H1 (cell line): ENCODE results near the gene ZFAND3. TPM values are rescaled to one million over a fixed set of nuclear protein-coding genes. Genes with fewer than 3 reads are reported as not detected.

ENCODE experiments used
- CTCF ChIA-PET: fragments of 300-600 bp; sonication (Branson Sonifier 250); formaldehyde crosslinking; loops from one replicate; lab custom pipeline; 2021; ENCODE audit not compliant: partially characterized antibody; lab: Charles Lee
- POLR2A ChIA-PET: fragments of 300-600 bp; sonication (Branson Sonifier 250); formaldehyde crosslinking; loops from one replicate; lab custom pipeline; 2021; ENCODE audit warnings: inconsistent platforms; ENCODE audit not compliant: partially characterized antibody; lab: Charles Lee
- DNase-seq, 2 experiments: peaks; one replicate each; pipeline versions ENCODE4 v3.0.0 to v3.0.0-alpha.2; 2010 to 2022; ENCODE audit warnings: low spot score in 2 of 2, low read depth in 1 of 2, mixed read lengths in 1 of 2
- FAIRE-seq: peaks from 2 replicates; lab custom pipeline; 2011; peaks lifted over from hg19 to GRCh38; lab: Jason Lieb, UNC
- H2AFZ ChIP-seq: 2 replicates; pipeline ENCODE4 v1.8.1; 2012; ENCODE audit warnings: low read length, inconsistent platforms
- H2AK5ac ChIP-seq: 2 replicates; pipeline ENCODE4 v1.6.1; 2013; ENCODE audit warnings: low read depth, low read length
- H2BK120ac ChIP-seq: replicated peaks from 2 replicates; pipeline ENCODE3; 2013; ENCODE audit warnings: low read depth, low read length, inconsistent platforms
- H2BK12ac ChIP-seq: 2 replicates; pipeline ENCODE4 v1.6.1; 2013; ENCODE audit warnings: low read depth, low read length
- H2BK15ac ChIP-seq: 2 replicates; pipeline ENCODE4 v1.6.1; 2013; ENCODE audit warnings: low read length
- H2BK20ac ChIP-seq: 2 replicates; pipeline ENCODE4 v1.6.1; 2013; ENCODE audit warnings: low read length
- H2BK5ac ChIP-seq: 2 replicates; pipeline ENCODE4 v1.6.1; 2013; ENCODE audit warnings: low read depth, low read length
- H3K14ac ChIP-seq: 2 replicates; pipeline ENCODE4 v1.6.1; 2013; ENCODE audit warnings: inconsistent platforms; ENCODE audit not compliant: insufficient read length
- H3K18ac ChIP-seq: 2 replicates; pipeline ENCODE4 v1.6.1; 2013; ENCODE audit warnings: low read length; ENCODE audit errors: extremely low read depth
- H3K23ac ChIP-seq: 2 replicates; pipeline ENCODE4 v1.6.1; 2013; ENCODE audit warnings: inconsistent platforms; ENCODE audit not compliant: insufficient read length
- H3K23me2 ChIP-seq: 2 replicates; pipeline ENCODE4 v1.6.1; 2013; ENCODE audit warnings: low read depth, low read length
- H3K27ac ChIP-seq: 2 replicates; pipeline ENCODE4 v1.6.1; 2011; ENCODE audit warnings: low read depth, low read length, inconsistent platforms
- H3K27me3 ChIP-seq, 4 experiments: replicated peaks in 1 of 4; 1 replicate in 1 of 4; 2 replicates in 3 of 4; pipeline versions ENCODE4 v1.6.1 to v1.8.1; 2011 to 2013; ENCODE audit warnings: low read length in 3 of 4, mild to moderate bottlenecking in 3 of 4, inconsistent platforms in 2 of 4, mixed read lengths in 2 of 4, moderate library complexity in 1 of 4; ENCODE audit not compliant: control insufficient read depth in 3 of 4, insufficient read depth in 3 of 4; ENCODE audit errors: extremely low read depth in 1 of 4
- H3K36me3 ChIP-seq, 4 experiments: 2 replicates each; pipeline versions ENCODE4 v1.6.1 to v1.8.1; 2011 to 2013; ENCODE audit warnings: mild to moderate bottlenecking in 4 of 4, low read length in 3 of 4, moderate library complexity in 2 of 4, control low read depth in 1 of 4, inconsistent platforms in 1 of 4; ENCODE audit not compliant: insufficient read depth in 4 of 4, control insufficient read depth in 2 of 4
- H3K4ac ChIP-seq: replicated peaks from 2 replicates; pipeline ENCODE3; 2013; ENCODE audit warnings: low read length, low read depth, mixed read lengths, inconsistent platforms; ENCODE audit not compliant: insufficient read length
- H3K4me1 ChIP-seq, 4 experiments: replicated peaks in 1 of 4; 1 replicate in 1 of 4; 2 replicates in 3 of 4; pipeline versions ENCODE4 v1.6.1 to v1.8.1; 2011 to 2013; ENCODE audit warnings: low read length in 3 of 4, inconsistent platforms in 2 of 4, mixed read lengths in 1 of 4; ENCODE audit not compliant: insufficient read depth in 4 of 4, control insufficient read depth in 3 of 4
- H3K4me2 ChIP-seq, 2 experiments: 2 replicates each; pipeline versions ENCODE4 v1.6.1 to v1.8.1; 2011 to 2013; ENCODE audit warnings: low read depth in 2 of 2, low read length in 2 of 2, control low read depth in 1 of 2, inconsistent platforms in 1 of 2, mild to moderate bottlenecking in 1 of 2; ENCODE audit not compliant: insufficient read depth in 1 of 2
- H3K4me3 ChIP-seq, 4 experiments: fragments of 200-600, 300-600 bp in 1 of 4; sonication (generic), shearing (Covaris generic), sonication (Bioruptor Twin) in 1 of 4; 2 replicates each; pipeline versions ENCODE4 v1.5.1 to v1.8.1; 2011 to 2016; ENCODE audit warnings: low read length in 4 of 4, low read depth in 3 of 4, control low read depth in 2 of 4, inconsistent platforms in 2 of 4, mild to moderate bottlenecking in 2 of 4, mixed read lengths in 1 of 4, moderate library complexity in 1 of 4; ENCODE audit not compliant: insufficient read depth in 2 of 4; ENCODE audit errors: extremely low read depth in 1 of 4
- H3K56ac ChIP-seq: replicated peaks from 2 replicates; pipeline ENCODE3; 2013; ENCODE audit warnings: low read depth, mild to moderate bottlenecking, mixed read lengths, low read length, inconsistent platforms; ENCODE audit not compliant: insufficient read length
- H3K79me1 ChIP-seq: 2 replicates; pipeline ENCODE4 v1.6.1; 2013; ENCODE audit warnings: low read depth, low read length, control low read depth
- H3K79me2 ChIP-seq, 2 experiments: 2 replicates each; pipeline versions ENCODE4 v1.6.1 to v1.8.1; 2012 to 2013; ENCODE audit warnings: low read length in 2 of 2, mild to moderate bottlenecking in 2 of 2, inconsistent platforms in 1 of 2; ENCODE audit not compliant: insufficient read depth in 2 of 2, control insufficient read depth in 1 of 2
- H3K9ac ChIP-seq, 4 experiments: replicated peaks in 1 of 4; 1 replicate in 1 of 4; 2 replicates in 3 of 4; pipeline versions ENCODE4 v1.6.1 to v1.8.1; 2011 to 2013; ENCODE audit warnings: low read depth in 3 of 4, low read length in 3 of 4, control low read depth in 2 of 4, mild to moderate bottlenecking in 2 of 4, moderate library complexity in 2 of 4, inconsistent platforms in 1 of 4; ENCODE audit errors: extremely low read depth in 1 of 4
- H3K9me3 ChIP-seq, 2 experiments: 2 replicates each; pipeline versions ENCODE4 v1.6.1 to v1.8.1; 2012 to 2013; ENCODE audit warnings: mild to moderate bottlenecking in 2 of 2, moderate library complexity in 2 of 2, control low read depth in 1 of 2, inconsistent platforms in 1 of 2, low read depth in 1 of 2, low read length in 1 of 2, mixed read lengths in 1 of 2; ENCODE audit not compliant: insufficient read depth in 2 of 2
- H4K20me1 ChIP-seq, 2 experiments: replicated peaks in 1 of 2; 2 replicates each; pipeline versions ENCODE3 to v1.8.1; 2011 to 2013; ENCODE audit warnings: inconsistent platforms in 2 of 2, low read length in 2 of 2, mild to moderate bottlenecking in 1 of 2; ENCODE audit not compliant: insufficient read depth in 2 of 2, control insufficient read depth in 1 of 2
- H4K5ac ChIP-seq: 2 replicates; pipeline ENCODE4 v1.6.1; 2013; ENCODE audit warnings: low read length, low read depth, mixed read lengths, inconsistent platforms; ENCODE audit not compliant: insufficient read length
- H4K8ac ChIP-seq: 2 replicates; pipeline ENCODE4 v1.8.0; 2013; ENCODE audit warnings: mild to moderate bottlenecking, moderate library complexity, low read length, inconsistent platforms; ENCODE audit not compliant: insufficient read depth; ENCODE audit errors: extremely low read depth
- H4K91ac ChIP-seq: replicated peaks from 2 replicates; pipeline ENCODE3; 2013; ENCODE audit warnings: low read length, mixed read lengths, inconsistent platforms; ENCODE audit not compliant: insufficient read length
- CHD2 ChIP-seq: IDR thresholded peaks from 2 replicates; pipeline ENCODE4 v1.6.1; 2012; ENCODE audit warnings: low read length, improper control_type of control experiment
- MAFK ChIP-seq: IDR thresholded peaks from 2 replicates; pipeline ENCODE4 v1.6.1; 2012; ENCODE audit warnings: low read depth, mild to moderate bottlenecking, improper control_type of control experiment, low read length
- WGBS, 2 experiments: shearing (Covaris generic) in 1 of 2; methylation state at CpG; one replicate each; pipeline versions ENCODE4 v1.1.6 to v1.1.7; 2013 to 2015; ENCODE audit warnings: low lambda C conversion rate in 2 of 2, mixed read lengths in 2 of 2, inconsistent platforms in 1 of 2, low coverage in 1 of 2, missing lambda C conversion rate in 1 of 2; ENCODE audit not compliant: insufficient replicate concordance in 2 of 2, insufficient coverage in 1 of 2, insufficient read length in 1 of 2; ENCODE audit errors: extremely low coverage in 1 of 2, missing lambda C conversion rate in 1 of 2; 5-methylcytosine and 5-hydroxymethylcytosine counted together
- polyA plus RNA-seq, 7 experiments: library from polyadenylated mRNA; depleted of rRNA in 3 of 7; stranded (reverse) in 5 of 7; unstranded in 2 of 7; fragments of >200 nt in 5 of 7; fragments of 200-250 nt in 2 of 7; gene quantifications; 1 replicate in 5 of 7; 2 replicates in 1 of 7; 4 replicates in 1 of 7; pipeline versions ENCODE4 v1.2.1 to v1.2.3, GENCODE V29; 2011 to 2013; ENCODE audit warnings: missing spikeins in 2 of 7, mixed read lengths in 2 of 7
- total RNA-seq: library from RNA; stranded (reverse); fragmentation: NEBNext Ultra II Directional; extraction: Animal tissue kit (Norgen Biotek cat#: 25700); gene quantifications from 2 replicates; pipeline ENCODE4 v1.2.1, GENCODE V29; 2021

The ZFAND3 gene
- total and polyA plus RNA-seq, 2 of the 8 experiments (the other 6 are each of a cell fraction or from before 2014, with no cell fraction given) = 13.0 to 51.3 TPM

DNA sequence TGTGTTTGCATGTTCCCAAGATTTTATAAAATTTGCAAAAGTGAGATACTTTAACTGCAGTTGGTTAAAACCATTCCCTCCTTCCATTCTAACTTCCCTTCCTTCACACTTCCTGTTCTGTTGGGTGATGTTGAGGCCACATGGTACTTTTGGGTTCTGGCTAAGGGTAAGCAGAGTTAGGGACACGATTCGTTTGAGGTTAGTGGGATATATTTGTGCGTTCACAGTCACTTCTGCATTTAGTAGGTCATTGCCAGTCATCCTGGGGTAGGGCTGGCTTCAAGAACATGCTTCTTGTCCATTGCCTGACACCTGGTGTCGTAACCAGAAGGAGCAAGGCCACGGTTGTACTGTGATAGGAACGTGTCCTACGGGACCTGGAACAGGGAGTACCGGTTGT is 340.1 kb downstream of the ZFAND3 start:
- Histone ChIP-seq H3K27me3 (no peaks in the 10 kb centered on the region), H3K79me1 (no peaks in the 10 kb centered on the region), H2BK12ac (no peak overlapping the region), H2AK5ac (no peak overlapping the region), H3K23ac (no peak overlapping the region), H3K79me2 (no peaks in the 10 kb centered on the region), H3K56ac (no peak overlapping the region), H3K4ac (no peak overlapping the region), H4K91ac (no peak overlapping the region), H2BK120ac (no peak overlapping the region), H3K4me3 (no peak overlapping the region), H2BK15ac (no peak overlapping the region), H2AFZ (no peak overlapping the region), H4K5ac (no peak overlapping the region), H4K20me1 (no peaks in the 10 kb centered on the region), H3K4me1 (no peaks in the 10 kb centered on the region; a peak in 1 of 7 replicates), H2BK5ac (no peak overlapping the region), H3K14ac (no peak overlapping the region), H3K9me3 (no peaks in the 10 kb centered on the region), H3K18ac (no peak overlapping the region), H3K4me2 (no peak overlapping the region), H3K9ac (no peak overlapping the region; a peak in 1 of 7 replicates), H3K27ac (no peak overlapping the region), H2BK20ac (no peak overlapping the region), H3K23me2 (no peaks in the 10 kb centered on the region), H3K36me3 (no peaks in the 10 kb centered on the region; a peak in 1 of 8 replicates), H4K8ac (no peak overlapping the region)
- WGBS, 2 experiments = 91% methylated on average over 8 of the region's 8 CpGs; no CpG with 5 or more reads in 1 of the 2 experiments
- FAIRE-seq = no peak
- CTCF ChIA-PET = no interaction called here
- DNase-seq = no peak
- POLR2A ChIA-PET = no interaction called here
- TF ChIP-seq MAFK = no peak
- no peak for TF ChIP-seq CHD2
